Loucy (cell line): Measurements from ENCODE around the gene MCM10.

ENCODE experiments used
- CTCF ChIP-seq: fragments of 200-600 bp; sonication (generic); conservative IDR thresholded peaks from 2 replicates; pipeline ENCODE4 v1.5.1; 2014; ENCODE audit warnings: mild to moderate bottlenecking, antibody characterized with exemption, low read length
- EZH2phosphoT487 ChIP-seq: fragments of 200-600 bp; IDR thresholded peaks from 2 replicates; pipeline ENCODE4 v1.6.1; 2018; ENCODE audit warnings: antibody characterized with exemption, mild to moderate bottlenecking, moderate library complexity, borderline replicate concordance

GRCh38 chr10:13144814-13145213 is 16.5 kb upstream of the MCM10 start:
- TF ChIP-seq CTCF (no peak), EZH2phosphoT487 (no peak)
